ENCODE data around the gene IL6ST.

GRCh38 chr5:55905251-55905650, 89.5 kb downstream of the IL6ST start:
- TF ChIP-seq CTCF (IDR thresholded peaks at IDR 0.05) (no peak), POLR2A (IDR thresholded peaks at IDR 0.05) (no peak), POLR2AphosphoS5 (IDR thresholded peaks at IDR 0.05) (no peak)

Measured in breast epithelium (tissue), 3 donors.